Endothelial cell of umbilical vein (primary cell): ENCODE measurements around the gene ZNF330. TPM values are rescaled to one million over a fixed set of nuclear protein-coding genes. Genes with fewer than 3 reads are reported as not detected.

Experiments
- BruUV-seq: library from RNA; stranded (reverse); fragments of 400-500 nt; replicated peaks from 2 replicates; lab custom pipeline; 2021; lab: Mats Ljungman, UMichigan
- CTCF ChIA-PET: fragments of 300-600, 350-600 bp; sonication (Branson Sonifier 250); formaldehyde crosslinking; loops from one replicate; lab custom pipeline; 2021; ENCODE audit warnings: antibody characterized with exemption, inconsistent platforms; lab: Charles Lee
- POLR2A ChIA-PET: fragments of 300-600, 350-600 bp; sonication (Branson Sonifier 250); formaldehyde crosslinking; loops from one replicate; lab custom pipeline; 2021; ENCODE audit warnings: antibody characterized with exemption, inconsistent platforms; lab: Charles Lee
- DNase-seq: peaks from one replicate; pipeline ENCODE4 v3.0.0-alpha.2; 2011; ENCODE audit warnings: low read depth, low spot score
- FAIRE-seq: peaks from 2 replicates; lab custom pipeline; 2011; peaks lifted over from hg19 to GRCh38; lab: Jason Lieb, UNC
- H2AFZ ChIP-seq: 2 replicates; pipeline ENCODE4 v1.6.0; 2012; ENCODE audit warnings: low read depth, low read length, control low read depth, inconsistent platforms
- H3K27ac ChIP-seq: 2 replicates; pipeline ENCODE4 v1.5.1; 2011; ENCODE audit warnings: low read depth, mild to moderate bottlenecking, control low read depth, low read length, moderate library complexity; ENCODE audit not compliant: insufficient read depth
- H3K27me3 ChIP-seq, 2 experiments: 2 replicates each; pipeline versions ENCODE4 v1.6.0 to v1.6.1; 2011; ENCODE audit warnings: low read length in 2 of 2, mixed read lengths in 1 of 2; ENCODE audit not compliant: control insufficient read depth in 2 of 2, insufficient read depth in 2 of 2
- H3K36me3 ChIP-seq, 2 experiments: 2 replicates in 1 of 2; 3 replicates in 1 of 2; pipeline ENCODE4 v1.5.1; 2011; ENCODE audit warnings: low read length in 2 of 2, mild to moderate bottlenecking in 1 of 2, moderate library complexity in 1 of 2; ENCODE audit not compliant: control insufficient read depth in 2 of 2, insufficient read depth in 2 of 2; ENCODE audit errors: extremely low read depth in 1 of 2
- H3K4me1 ChIP-seq: 3 replicates; pipeline ENCODE4 v1.5.1; 2011; ENCODE audit warnings: mild to moderate bottlenecking, low read length; ENCODE audit not compliant: control insufficient read depth, insufficient read depth; ENCODE audit errors: extremely low read depth
- H3K4me2 ChIP-seq: 2 replicates; pipeline ENCODE4 v1.6.1; 2011; ENCODE audit warnings: low read length, control low read depth, mixed read lengths; ENCODE audit not compliant: insufficient read depth
- H3K4me3 ChIP-seq, 3 experiments: fragments of 200-600 bp in 1 of 3; sonication (generic), shearing (Covaris generic) in 1 of 3; replicated peaks in 1 of 3; 2 replicates each; pipeline ENCODE4 v1.5.1; 2011 to 2016; ENCODE audit warnings: control low read depth in 3 of 3, low read length in 3 of 3, mild to moderate bottlenecking in 2 of 3, inconsistent platforms in 1 of 3, low read depth in 1 of 3, moderate library complexity in 1 of 3; ENCODE audit not compliant: insufficient read depth in 1 of 3
- H3K79me2 ChIP-seq: 2 replicates; pipeline ENCODE4 v1.6.0; 2012; ENCODE audit warnings: low read length, inconsistent platforms; ENCODE audit not compliant: control insufficient read depth, insufficient read depth
- H3K9ac ChIP-seq: replicated peaks from 2 replicates; pipeline ENCODE3; 2011; ENCODE audit warnings: low read length, control low read depth; ENCODE audit not compliant: insufficient read depth; ENCODE audit errors: extremely low read depth
- H3K9me1 ChIP-seq: replicated peaks from 3 replicates; pipeline ENCODE4 v1.6.0; 2011; ENCODE audit warnings: mild to moderate bottlenecking, low read length; ENCODE audit not compliant: control insufficient read depth, insufficient read depth; ENCODE audit errors: extremely low read depth
- H3K9me3 ChIP-seq: replicated peaks from 2 replicates; pipeline ENCODE4 v1.5.1; 2012; ENCODE audit warnings: low read length, inconsistent platforms; ENCODE audit not compliant: control insufficient read depth, insufficient read depth
- H4K20me1 ChIP-seq: replicated peaks from 2 replicates; pipeline ENCODE3; 2011; ENCODE audit warnings: mild to moderate bottlenecking, low read length; ENCODE audit not compliant: control insufficient read depth, insufficient read depth; ENCODE audit errors: extremely low read depth
- EZH2 ChIP-seq: IDR thresholded peaks from 2 replicates; pipeline ENCODE4 v1.6.1; 2012; ENCODE audit warnings: borderline replicate concordance, low read depth, mild to moderate bottlenecking, moderate library complexity, low read length, inconsistent platforms; ENCODE audit not compliant: severe bottlenecking
- FOS ChIP-seq: IDR thresholded peaks from 2 replicates; pipeline ENCODE4 v1.6.1; 2011; ENCODE audit warnings: mild to moderate bottlenecking, low read length, moderate library complexity, borderline replicate concordance; ENCODE audit not compliant: insufficient read depth
- GATA2 ChIP-seq: IDR thresholded peaks from 2 replicates; pipeline ENCODE4 v1.7.0; 2011; ENCODE audit warnings: low read depth, mild to moderate bottlenecking, moderate library complexity, mixed read lengths, low read length; ENCODE audit not compliant: insufficient read length, insufficient read depth
- JUN ChIP-seq: IDR thresholded peaks from 2 replicates; pipeline ENCODE4 v1.6.1; 2011; ENCODE audit warnings: borderline replicate concordance, low read depth; ENCODE audit not compliant: insufficient read length, insufficient read depth
- MYC ChIP-seq: IDR thresholded peaks from one replicate; pipeline ENCODE4 v1.6.1; 2011; ENCODE audit warnings: mild to moderate bottlenecking, low read depth, low read length
- POLR2A ChIP-seq: IDR thresholded peaks from 2 replicates; pipeline ENCODE4 v1.6.1; 2012; ENCODE audit warnings: low read depth, mild to moderate bottlenecking, control low read depth, low read length
- POLR2AphosphoS5 ChIP-seq: IDR thresholded peaks from 2 replicates; pipeline ENCODE4 v1.6.1; 2012; ENCODE audit warnings: low read depth, mild to moderate bottlenecking, control low read depth, low read length, moderate library complexity; ENCODE audit not compliant: insufficient read depth
- dilution Hi-C: fragments of 300-500 bp; cut with MboI; formaldehyde crosslinking; loops from one replicate; pipeline ENCODE4 v1.15.0; 2019; ENCODE audit warnings: low sequenced_read_pairs; ENCODE audit not compliant: extremely low pct_ligation_motif_present
- intact Hi-C: fragments of 100-400 bp; cut with micrococcal nuclease; formaldehyde crosslinking; loops from one replicate; pipeline ENCODE4 v1.10.0; 2022
- polyA plus RNA-seq, 4 experiments: library from polyadenylated mRNA; depleted of rRNA in 3 of 4; stranded (reverse) in 3 of 4; unstranded in 1 of 4; fragments of >200 nt; gene quantifications; 2 replicates each; pipeline versions ENCODE4 v1.2.1 to v1.2.3, GENCODE V29; 2011 to 2012; ENCODE audit warnings: missing spikeins in 1 of 4
- total RNA-seq: library from RNA; stranded (reverse); gene quantifications from 2 replicates; pipeline ENCODE4 v1.2.3, GENCODE V29; 2021
- TF ChIP-seq, protein P1 (sequence below): IDR thresholded peaks from 2 replicates; pipeline ENCODE4 v1.6.1; 2011; ENCODE audit not compliant: insufficient read depth, insufficient read length
- TF ChIP-seq, protein P2 (sequence below), 2 donors: IDR thresholded peaks; 1 replicate in 1 of 2; 2 replicates in 1 of 2; pipeline ENCODE4 v1.5.1; 2011; ENCODE audit warnings: low read length in 2 of 2, mild to moderate bottlenecking in 2 of 2, moderate library complexity in 2 of 2, control low read depth in 1 of 2, inconsistent platforms in 1 of 2, low read depth in 1 of 2; ENCODE audit not compliant: insufficient read depth in 1 of 2; ENCODE audit errors: extremely low read depth in 1 of 2

The ZNF330 gene
- total and polyA plus RNA-seq, 2 donors (not counting 3 experiments of a cell fraction or from before 2014, with no cell fraction given), result 15.5 to 31.0 TPM

DNA sequence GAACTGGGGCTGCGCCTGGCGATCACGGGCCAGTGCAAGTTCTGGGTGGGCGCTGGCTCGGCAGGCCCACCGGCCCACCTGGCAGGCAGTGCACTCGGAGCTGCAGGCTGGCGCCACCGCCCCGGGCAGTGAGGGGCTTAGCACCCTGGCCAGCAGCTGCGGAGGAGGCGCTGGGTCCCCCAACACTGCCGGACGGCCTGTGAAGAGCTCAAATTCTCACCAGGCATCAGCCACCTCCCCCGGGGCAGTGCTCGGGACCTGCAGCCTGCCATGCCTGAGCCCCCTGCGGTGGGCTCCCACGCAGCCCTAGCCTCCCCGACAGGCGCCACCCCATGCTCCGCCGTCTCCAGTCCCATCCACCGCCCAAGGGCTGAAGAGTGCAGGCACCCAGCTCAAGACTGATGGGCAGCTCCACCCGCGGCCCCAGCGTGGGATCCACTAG, 7.1 kb upstream of the ZNF330 start:
- ChIA-PET POLR2A (no interaction called here), CTCF (interaction anchor here (1.2 kb wide), 1 partner anchor 77 kb away, joined by 3 read pairs; no protein-coding TSS in a partner anchor)
- Histone ChIP-seq H3K4me3 (no peak overlapping the region), H3K27me3 (peaks cover 3% of the 10 kb centered on the region in 2 experiments), H3K79me2 (no peaks in the 10 kb centered on the region), H3K9me3 (no peaks in the 10 kb centered on the region), H3K4me1 (no peaks in the 10 kb centered on the region), H4K20me1 (no peaks in the 10 kb centered on the region), H3K36me3 (no peaks in the 10 kb centered on the region), H2AFZ (no peak overlapping the region), H3K27ac (no peak overlapping the region), H3K9me1 (no peaks in the 10 kb centered on the region), H3K9ac (no peak overlapping the region), H3K4me2 (no peak overlapping the region)
- intact Hi-C loops (no loop called here), dilution Hi-C loops (no loop called here)
- no TSS peak for BruUV-seq
- FAIRE-seq (no peak), DNase-seq (no peak)
- TF ChIP-seq, protein P1, sequence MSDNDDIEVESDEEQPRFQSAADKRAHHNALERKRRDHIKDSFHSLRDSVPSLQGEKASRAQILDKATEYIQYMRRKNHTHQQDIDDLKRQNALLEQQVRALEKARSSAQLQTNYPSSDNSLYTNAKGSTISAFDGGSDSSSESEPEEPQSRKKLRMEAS, result no peak
- TF ChIP-seq MYC (no peak), POLR2A (no peak), JUN (no peak), POLR2AphosphoS5 (no peak), GATA2 (no peak), EZH2 (no peak), FOS (no peak)
- TF ChIP-seq, protein P2, sequence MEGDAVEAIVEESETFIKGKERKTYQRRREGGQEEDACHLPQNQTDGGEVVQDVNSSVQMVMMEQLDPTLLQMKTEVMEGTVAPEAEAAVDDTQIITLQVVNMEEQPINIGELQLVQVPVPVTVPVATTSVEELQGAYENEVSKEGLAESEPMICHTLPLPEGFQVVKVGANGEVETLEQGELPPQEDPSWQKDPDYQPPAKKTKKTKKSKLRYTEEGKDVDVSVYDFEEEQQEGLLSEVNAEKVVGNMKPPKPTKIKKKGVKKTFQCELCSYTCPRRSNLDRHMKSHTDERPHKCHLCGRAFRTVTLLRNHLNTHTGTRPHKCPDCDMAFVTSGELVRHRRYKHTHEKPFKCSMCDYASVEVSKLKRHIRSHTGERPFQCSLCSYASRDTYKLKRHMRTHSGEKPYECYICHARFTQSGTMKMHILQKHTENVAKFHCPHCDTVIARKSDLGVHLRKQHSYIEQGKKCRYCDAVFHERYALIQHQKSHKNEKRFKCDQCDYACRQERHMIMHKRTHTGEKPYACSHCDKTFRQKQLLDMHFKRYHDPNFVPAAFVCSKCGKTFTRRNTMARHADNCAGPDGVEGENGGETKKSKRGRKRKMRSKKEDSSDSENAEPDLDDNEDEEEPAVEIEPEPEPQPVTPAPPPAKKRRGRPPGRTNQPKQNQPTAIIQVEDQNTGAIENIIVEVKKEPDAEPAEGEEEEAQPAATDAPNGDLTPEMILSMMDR (IDR thresholded peaks at IDR 0.05; ENCODE audit: extremely low read depth in 1 of 2, insufficient read depth in 1 of 2, low read depth in 1 of 2, low read length in 2 of 2), result no peak
